Measurements from ENCODE around the gene KMO. TPM values are rescaled to one million over a fixed set of nuclear protein-coding genes. Genes with fewer than 3 reads are reported as not detected.
A peak's percentile ranks its signal among the peaks of the same experiment; 100 is the strongest.

The KMO gene
- total and polyA plus RNA-seq, 2 of the 13 experiments (the other 11 are each of a cell fraction or from before 2014, with no cell fraction given) = 0.01 TPM; not detected in 1

DNA sequence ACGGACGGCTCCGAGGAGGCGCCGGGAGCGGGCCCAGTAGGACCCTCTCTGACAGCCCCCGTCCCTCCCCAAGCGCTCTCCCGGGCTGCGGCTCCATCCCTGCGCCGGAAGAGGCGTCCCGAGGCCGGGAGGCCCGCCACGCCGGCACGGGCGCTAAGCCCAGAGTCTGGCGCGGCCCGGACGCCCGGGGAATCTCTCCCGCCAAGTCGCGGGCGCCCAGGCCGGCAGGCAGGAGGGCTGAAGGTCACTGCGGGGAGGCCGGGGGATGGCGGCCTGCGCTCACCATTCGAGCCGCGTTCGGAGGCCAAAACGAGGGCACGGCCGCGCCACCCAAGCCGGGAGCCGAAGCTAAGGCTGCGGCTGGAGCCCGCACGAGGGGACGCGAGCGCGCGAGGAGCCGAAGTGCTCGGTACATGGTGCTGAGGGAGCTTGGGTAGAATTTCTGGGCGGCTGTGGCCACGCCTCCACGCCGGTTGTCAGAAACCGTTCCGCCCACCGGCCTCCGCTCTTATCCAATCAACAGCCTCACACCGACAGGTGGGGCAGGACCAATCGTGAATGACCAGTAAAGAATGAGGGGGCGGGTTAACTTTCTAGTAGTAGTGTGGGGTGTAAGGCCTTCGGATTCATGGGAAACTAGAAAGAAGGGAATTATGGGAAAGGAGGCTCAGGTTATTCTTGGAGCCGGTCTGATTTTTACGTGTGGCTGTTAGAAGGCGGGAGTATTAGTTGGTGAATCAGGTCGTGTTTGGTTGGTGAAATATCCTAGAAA, 12.7 kb upstream of the KMO start, which contains the start of gene FH (continued):
- TF ChIP-seq ZNF703 (CRISPR knock-in tag; IDR thresholded peaks at IDR 0.05; ENCODE audit: borderline replicate concordance) (peak; percentile 74; the same call in 1 of the 2 replicates), ZNF772 (CRISPR knock-in tag; IDR thresholded peaks at IDR 0.05) (0 out of 2 replicates have a peak, but pooled peaks have one; percentile 3), ZNF160 (CRISPR knock-in tag; IDR thresholded peaks at IDR 0.05) (peak; percentile 71; the same call in 1 of the 2 replicates), RNF2 (conservative IDR thresholded peaks at IDR 0.05; ENCODE audit: low read depth) (0 out of 2 replicates have a peak, but pooled peaks have one; percentile 68), ZNF546 (CRISPR knock-in tag; conservative IDR thresholded peaks at IDR 0.05) (peak; percentile 76; the same call in 1 of the 2 replicates), SIN3A (IDR thresholded peaks at IDR 0.05; ENCODE audit: borderline replicate concordance, low read depth, low read length) (peak; percentile 86), KDM5B (CRISPR knock-in tag; IDR thresholded peaks at IDR 0.05; ENCODE audit: borderline replicate concordance) (peak; percentile 87; the same call in 1 of the 2 replicates), YEATS4 (CRISPR knock-in tag; IDR thresholded peaks at IDR 0.05; ENCODE audit: borderline replicate concordance) (peak; percentile 79), ZNF143 (CRISPR knock-in tag; IDR thresholded peaks at IDR 0.05) (peak; percentile 88), ZBTB38 (CRISPR knock-in tag; IDR thresholded peaks at IDR 0.05) (0 out of 2 replicates have a peak, but pooled peaks have one; percentile 25), RXRA (CRISPR knock-in tag; IDR thresholded peaks at IDR 0.05) (peak; percentile 31; the same call in 1 of the 2 replicates), SMARCC2 (IDR thresholded peaks at IDR 0.05) (no peak), ZNF382 (CRISPR knock-in tag; IDR thresholded peaks at IDR 0.05; ENCODE audit: borderline replicate concordance) (no peak), ZNF614 (CRISPR knock-in tag; IDR thresholded peaks at IDR 0.05; ENCODE audit: borderline replicate concordance) (0 out of 2 replicates have a peak, but pooled peaks have one; percentile 28), ZSCAN31 (CRISPR knock-in tag; IDR thresholded peaks at IDR 0.05; ENCODE audit: low read depth) (0 out of 2 replicates have a peak, but pooled peaks have one; percentile 45)
- TF ChIP-seq, protein P1, sequence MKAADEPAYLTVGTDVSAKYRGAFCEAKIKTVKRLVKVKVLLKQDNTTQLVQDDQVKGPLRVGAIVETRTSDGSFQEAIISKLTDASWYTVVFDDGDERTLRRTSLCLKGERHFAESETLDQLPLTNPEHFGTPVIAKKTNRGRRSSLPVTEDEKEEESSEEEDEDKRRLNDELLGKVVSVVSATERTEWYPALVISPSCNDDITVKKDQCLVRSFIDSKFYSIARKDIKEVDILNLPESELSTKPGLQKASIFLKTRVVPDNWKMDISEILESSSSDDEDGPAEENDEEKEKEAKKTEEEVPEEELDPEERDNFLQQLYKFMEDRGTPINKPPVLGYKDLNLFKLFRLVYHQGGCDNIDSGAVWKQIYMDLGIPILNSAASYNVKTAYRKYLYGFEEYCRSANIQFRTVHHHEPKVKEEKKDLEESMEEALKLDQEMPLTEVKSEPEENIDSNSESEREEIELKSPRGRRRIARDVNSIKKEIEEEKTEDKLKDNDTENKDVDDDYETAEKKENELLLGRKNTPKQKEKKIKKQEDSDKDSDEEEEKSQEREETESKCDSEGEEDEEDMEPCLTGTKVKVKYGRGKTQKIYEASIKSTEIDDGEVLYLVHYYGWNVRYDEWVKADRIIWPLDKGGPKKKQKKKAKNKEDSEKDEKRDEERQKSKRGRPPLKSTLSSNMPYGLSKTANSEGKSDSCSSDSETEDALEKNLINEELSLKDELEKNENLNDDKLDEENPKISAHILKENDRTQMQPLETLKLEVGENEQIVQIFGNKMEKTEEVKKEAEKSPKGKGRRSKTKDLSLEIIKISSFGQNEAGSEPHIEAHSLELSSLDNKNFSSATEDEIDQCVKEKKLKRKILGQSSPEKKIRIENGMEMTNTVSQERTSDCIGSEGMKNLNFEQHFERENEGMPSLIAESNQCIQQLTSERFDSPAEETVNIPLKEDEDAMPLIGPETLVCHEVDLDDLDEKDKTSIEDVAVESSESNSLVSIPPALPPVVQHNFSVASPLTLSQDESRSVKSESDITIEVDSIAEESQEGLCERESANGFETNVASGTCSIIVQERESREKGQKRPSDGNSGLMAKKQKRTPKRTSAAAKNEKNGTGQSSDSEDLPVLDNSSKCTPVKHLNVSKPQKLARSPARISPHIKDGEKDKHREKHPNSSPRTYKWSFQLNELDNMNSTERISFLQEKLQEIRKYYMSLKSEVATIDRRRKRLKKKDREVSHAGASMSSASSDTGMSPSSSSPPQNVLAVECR (CRISPR knock-in tag; IDR thresholded peaks at IDR 0.05; ENCODE audit: borderline replicate concordance) = peak; percentile 96
- TF ChIP-seq, protein P2, sequence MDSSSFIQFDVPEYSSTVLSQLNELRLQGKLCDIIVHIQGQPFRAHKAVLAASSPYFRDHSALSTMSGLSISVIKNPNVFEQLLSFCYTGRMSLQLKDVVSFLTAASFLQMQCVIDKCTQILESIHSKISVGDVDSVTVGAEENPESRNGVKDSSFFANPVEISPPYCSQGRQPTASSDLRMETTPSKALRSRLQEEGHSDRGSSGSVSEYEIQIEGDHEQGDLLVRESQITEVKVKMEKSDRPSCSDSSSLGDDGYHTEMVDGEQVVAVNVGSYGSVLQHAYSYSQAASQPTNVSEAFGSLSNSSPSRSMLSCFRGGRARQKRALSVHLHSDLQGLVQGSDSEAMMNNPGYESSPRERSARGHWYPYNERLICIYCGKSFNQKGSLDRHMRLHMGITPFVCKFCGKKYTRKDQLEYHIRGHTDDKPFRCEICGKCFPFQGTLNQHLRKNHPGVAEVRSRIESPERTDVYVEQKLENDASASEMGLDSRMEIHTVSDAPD (CRISPR knock-in tag; IDR thresholded peaks at IDR 0.05) = peak; percentile 17; the same call in 1 of the 2 replicates
- TF ChIP-seq, protein P3, sequence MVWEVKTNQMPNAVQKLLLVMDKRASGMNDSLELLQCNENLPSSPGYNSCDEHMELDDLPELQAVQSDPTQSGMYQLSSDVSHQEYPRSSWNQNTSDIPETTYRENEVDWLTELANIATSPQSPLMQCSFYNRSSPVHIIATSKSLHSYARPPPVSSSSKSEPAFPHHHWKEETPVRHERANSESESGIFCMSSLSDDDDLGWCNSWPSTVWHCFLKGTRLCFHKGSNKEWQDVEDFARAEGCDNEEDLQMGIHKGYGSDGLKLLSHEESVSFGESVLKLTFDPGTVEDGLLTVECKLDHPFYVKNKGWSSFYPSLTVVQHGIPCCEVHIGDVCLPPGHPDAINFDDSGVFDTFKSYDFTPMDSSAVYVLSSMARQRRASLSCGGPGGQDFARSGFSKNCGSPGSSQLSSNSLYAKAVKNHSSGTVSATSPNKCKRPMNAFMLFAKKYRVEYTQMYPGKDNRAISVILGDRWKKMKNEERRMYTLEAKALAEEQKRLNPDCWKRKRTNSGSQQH (CRISPR knock-in tag; IDR thresholded peaks at IDR 0.05; ENCODE audit: low read depth) = peak; percentile 52; the same call in 1 of the 2 replicates
- TF ChIP-seq, protein P4, sequence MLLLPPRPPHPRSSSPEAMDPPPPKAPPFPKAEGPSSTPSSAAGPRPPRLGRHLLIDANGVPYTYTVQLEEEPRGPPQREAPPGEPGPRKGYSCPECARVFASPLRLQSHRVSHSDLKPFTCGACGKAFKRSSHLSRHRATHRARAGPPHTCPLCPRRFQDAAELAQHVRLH (CRISPR knock-in tag; IDR thresholded peaks at IDR 0.05; ENCODE audit: borderline replicate concordance, low read depth) = peak; percentile 82; the same call in 1 of the 2 replicates

Measured in HepG2 (cell line).